GM18519 (cell line): ENCODE results near the gene TRIM41.

ENCODE experiments used
- ATAC-seq: cut with Tn5 transposase; IDR thresholded peaks from one replicate; pipeline ENCODE4 v1.9.1; 2021; ENCODE audit warnings: mild to moderate bottlenecking, moderate library complexity; ENCODE audit not compliant: unreplicated experiment, low FRiP score

Gene TRIM41

GRCh38 chr5:181192337-181193046, 30.6 kb upstream of the TRIM41 start:
- no peak for ATAC-seq

- ATAC-seq = no peak
Observed at GRCh38 chr5:181193656-181194055, 29.4 kb upstream of the TRIM41 start.

GRCh38 chr5:181194489-181195248, 28.4 kb upstream of the TRIM41 start:
- ATAC-seq = no peak

GRCh38 chr5:181195249-181195761, 27.8 kb upstream of the TRIM41 start:
- no peak for ATAC-seq

- ATAC-seq = no peak
Observed at GRCh38 chr5:181197326-181197951, 25.6 kb upstream of the TRIM41 start.

- no peak for ATAC-seq
Observed at GRCh38 chr5:181198106-181198685, 24.9 kb upstream of the TRIM41 start.

- ATAC-seq = peak; percentile 46
Observed at GRCh38 chr5:181198905-181199519, 24.1 kb upstream of the TRIM41 start.

GRCh38 chr5:181199881-181200638, 23.0 kb upstream of the TRIM41 start:
- no peak for ATAC-seq

GRCh38 chr5:181200816-181201215, 22.3 kb upstream of the TRIM41 start:
- no peak for ATAC-seq

- ATAC-seq = no peak
Observed at GRCh38 chr5:181203093-181203711, 19.9 kb upstream of the TRIM41 start.

GRCh38 chr5:181203777-181204112, 19.3 kb upstream of the TRIM41 start:
- no peak for ATAC-seq

GRCh38 chr5:181204113-181204825, 18.8 kb upstream of the TRIM41 start:
- ATAC-seq = no peak

GRCh38 chr5:181204826-181205760, 18.0 kb upstream of the TRIM41 start, which contains the start of gene TRIM7:
TSS of gene TRIM7 (minus strand) at chr5:181205196. CDS start at chr5:181205110, 86 bp downstream.
- no peak for ATAC-seq

GRCh38 chr5:181205761-181206649, 17.1 kb upstream of the TRIM41 start:
- no peak for ATAC-seq

GRCh38 chr5:181207214-181207959, 15.7 kb upstream of the TRIM41 start:
- no peak for ATAC-seq

- no peak for ATAC-seq
Observed at GRCh38 chr5:181207960-181208253, 15.2 kb upstream of the TRIM41 start.
